Right lobe of liver (tissue), 6 donors: ENCODE measurements around the gene SPIN1. TPM values are rescaled to one million over a fixed set of nuclear protein-coding genes. Genes with fewer than 3 reads are reported as not detected.
"Not testable (repeated sequence)": the region's sequence is repeated elsewhere in the genome, so short reads cannot be mapped to it uniquely, and the experiment has no call there.

Experiments used
- ATAC-seq, 4 donors: fragments of 200-7000 bp; cut with Tn5 transposase; one replicate each; pipeline ENCODE4 v1.9.1; 2020; ENCODE audit warnings: mild to moderate bottlenecking in 4 of 4, moderate library complexity in 4 of 4
- DNase-seq, 3 donors: peaks; one replicate each; pipeline ENCODE4 v3.0.0-alpha.2; 2020
- H3K27ac ChIP-seq, 3 donors: fragments of 200-600 bp; one replicate each; pipeline ENCODE4 v1.8.0; 2022
- H3K27me3 ChIP-seq, 2 donors: fragments of 200-600 bp; one replicate each; pipeline ENCODE4 v1.8.0; 2022
- H3K36me3 ChIP-seq, 4 donors: fragments of 200-600 bp; sonication (generic) in 1 of 4; one replicate each; pipeline versions ENCODE4 v1.5.1 to v1.8.0; 2017 to 2022; ENCODE audit warnings: control low read depth in 1 of 4
- H3K4me1 ChIP-seq, 4 donors: fragments of 200-600 bp; sonication (generic) in 1 of 4; one replicate each; pipeline versions ENCODE4 v1.5.1 to v1.8.0; 2017 to 2022; ENCODE audit warnings: control low read depth in 1 of 4
- H3K4me3 ChIP-seq, 3 donors: fragments of 200-600 bp; one replicate each; pipeline ENCODE4 v1.8.0; 2022
- H3K9me3 ChIP-seq, 4 donors: fragments of 200-600 bp; sonication (generic) in 1 of 4; one replicate each; pipeline versions ENCODE4 v1.5.1 to v1.8.0; 2017 to 2022; ENCODE audit warnings: control low read depth in 1 of 4
- POLR2A ChIP-seq: fragments of 450-650 bp; IDR thresholded peaks from one replicate; pipeline ENCODE4 v1.6.1; 2017; ENCODE audit warnings: antibody characterized with exemption, mild to moderate bottlenecking
- WGBS: methylation state at CpG from one replicate; pipeline ENCODE4 v1.1.6; 2018; ENCODE audit warnings: low coverage, low lambda C conversion rate; ENCODE audit not compliant: insufficient coverage; ENCODE audit errors: missing lambda C conversion rate; 5-methylcytosine and 5-hydroxymethylcytosine counted together
- intact Hi-C, 2 donors: fragments of 100-400 bp; cut with DNase I; formaldehyde crosslinking; loops; one replicate each; pipeline versions ENCODE4 v1.11.2 to v1.14.1; 2022
- total RNA-seq, 6 experiments: library from RNA; depleted of rRNA in 2 of 6; stranded (reverse); fragments of >200 nt in 2 of 6; fragmentation: NEBNext Ultra II Directional in 3 of 6; extraction: Animal tissue kit (Norgen Biotek cat#: 25700) in 3 of 6; gene quantifications; one replicate each; pipeline versions ENCODE4 v1.1.0 to v1.2.4, GENCODE V29; 2016 to 2023
- TF ChIP-seq, protein P1 (sequence below), 4 donors: fragments of 200-600 bp in 3 of 4; fragments of 450-650 bp in 1 of 4; IDR thresholded peaks; one replicate each; pipeline versions ENCODE4 v1.5.1 to v1.8.0; 2016 to 2022; ENCODE audit warnings: antibody characterized with exemption in 4 of 4, mild to moderate bottlenecking in 2 of 4
- donor health status: DM: no; HTN: yes; CAD: no.
- donor health status: DM: no; HTN: no; CAD: no.
- donor health status: DM: no; HTN: no; CAD: no.
- donor health status: DM: no; HTN: yes; CAD: no.
- donor health status: DM: no; HTN: yes; CAD: no.

Gene SPIN1
- total RNA-seq, 6 experiments from 2014 or later = 15.7 to 21.2 (median 18.7) TPM

- TF ChIP-seq POLR2A = no peak
- TF ChIP-seq, protein P1, sequence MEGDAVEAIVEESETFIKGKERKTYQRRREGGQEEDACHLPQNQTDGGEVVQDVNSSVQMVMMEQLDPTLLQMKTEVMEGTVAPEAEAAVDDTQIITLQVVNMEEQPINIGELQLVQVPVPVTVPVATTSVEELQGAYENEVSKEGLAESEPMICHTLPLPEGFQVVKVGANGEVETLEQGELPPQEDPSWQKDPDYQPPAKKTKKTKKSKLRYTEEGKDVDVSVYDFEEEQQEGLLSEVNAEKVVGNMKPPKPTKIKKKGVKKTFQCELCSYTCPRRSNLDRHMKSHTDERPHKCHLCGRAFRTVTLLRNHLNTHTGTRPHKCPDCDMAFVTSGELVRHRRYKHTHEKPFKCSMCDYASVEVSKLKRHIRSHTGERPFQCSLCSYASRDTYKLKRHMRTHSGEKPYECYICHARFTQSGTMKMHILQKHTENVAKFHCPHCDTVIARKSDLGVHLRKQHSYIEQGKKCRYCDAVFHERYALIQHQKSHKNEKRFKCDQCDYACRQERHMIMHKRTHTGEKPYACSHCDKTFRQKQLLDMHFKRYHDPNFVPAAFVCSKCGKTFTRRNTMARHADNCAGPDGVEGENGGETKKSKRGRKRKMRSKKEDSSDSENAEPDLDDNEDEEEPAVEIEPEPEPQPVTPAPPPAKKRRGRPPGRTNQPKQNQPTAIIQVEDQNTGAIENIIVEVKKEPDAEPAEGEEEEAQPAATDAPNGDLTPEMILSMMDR (IDR thresholded peaks at IDR 0.05) = no peak
- DNase-seq (no peak), ATAC-seq (no peak)
- Histone ChIP-seq H3K4me3 (no peak overlapping the region), H3K27me3 (no peaks in the 10 kb centered on the region), H3K9me3 (no peaks in the 10 kb centered on the region), H3K4me1 (no peaks in the 10 kb centered on the region), H3K27ac (no peak overlapping the region), H3K36me3 (no peaks in the 10 kb centered on the region)
- WGBS = 52% methylated on average over 2 of the region's 2 CpGs
- intact Hi-C loops = no loop called here
Measured at GRCh38 chr9:88355166-88355565, 33.1 kb upstream of the SPIN1 start.

DNA sequence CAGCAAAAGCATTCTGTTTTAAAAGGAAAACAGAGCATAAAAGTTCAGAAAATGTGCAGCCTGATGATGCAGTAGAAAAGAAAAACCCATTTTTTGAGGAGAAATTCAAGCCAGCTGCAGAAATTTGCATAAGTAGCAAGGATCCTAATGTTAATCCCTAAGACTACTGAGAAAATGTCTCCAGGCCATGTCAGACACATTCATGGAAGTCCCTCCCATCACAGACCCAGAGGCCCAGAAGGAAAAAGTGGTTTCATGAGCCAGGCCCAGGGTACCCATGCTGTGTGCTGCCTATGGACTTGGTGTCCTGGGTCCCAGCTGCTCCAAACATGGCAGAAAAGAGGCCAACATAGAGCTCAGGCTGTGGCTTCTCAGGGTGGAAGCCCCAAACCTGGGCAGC lies 31.0 kb upstream of the SPIN1 start:
- H3K4me1 ChIP-seq, H3K27me3 ChIP-seq, H3K4me3 ChIP-seq, intact Hi-C loops, DNase-seq, ATAC-seq, H3K9me3 ChIP-seq, H3K36me3 ChIP-seq, H3K27ac ChIP-seq: not testable (repeated sequence)

DNA sequence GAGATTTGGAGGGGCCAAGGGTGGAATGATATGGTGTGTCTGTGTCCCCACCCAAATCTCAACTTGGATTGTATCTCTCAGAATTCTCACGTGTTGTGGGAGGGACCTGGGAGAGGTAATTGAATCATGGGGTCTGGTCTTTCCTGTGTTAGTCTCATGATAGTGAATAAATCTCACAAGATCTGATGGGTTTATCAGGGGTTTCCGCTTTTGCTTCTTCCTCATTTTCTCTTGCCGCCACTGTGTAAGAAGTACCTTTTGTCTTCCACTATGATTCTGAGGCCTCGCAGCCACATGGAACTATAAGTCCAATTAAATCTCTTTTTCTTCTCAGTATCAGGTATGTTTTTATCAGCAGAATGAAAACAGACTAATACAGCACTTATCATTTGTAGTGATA lies 29.5 kb upstream of the SPIN1 start:
- no peak overlapping the region for H3K4me3 ChIP-seq
- H3K36me3 ChIP-seq = no peaks in the 10 kb centered on the region
- no peak for DNase-seq
- H3K4me1 ChIP-seq = no peaks in the 10 kb centered on the region
- H3K27me3 ChIP-seq = no peaks in the 10 kb centered on the region
- 87% methylated on average over 4 of the region's 4 CpGs for WGBS
- TF ChIP-seq, protein P1 (IDR thresholded peaks at IDR 0.05) = no peak
- no peak for TF ChIP-seq POLR2A
- ATAC-seq = no peak
- intact Hi-C loops = no loop called here
- no peak overlapping the region for H3K27ac ChIP-seq
- no peaks in the 10 kb centered on the region for H3K9me3 ChIP-seq

DNA sequence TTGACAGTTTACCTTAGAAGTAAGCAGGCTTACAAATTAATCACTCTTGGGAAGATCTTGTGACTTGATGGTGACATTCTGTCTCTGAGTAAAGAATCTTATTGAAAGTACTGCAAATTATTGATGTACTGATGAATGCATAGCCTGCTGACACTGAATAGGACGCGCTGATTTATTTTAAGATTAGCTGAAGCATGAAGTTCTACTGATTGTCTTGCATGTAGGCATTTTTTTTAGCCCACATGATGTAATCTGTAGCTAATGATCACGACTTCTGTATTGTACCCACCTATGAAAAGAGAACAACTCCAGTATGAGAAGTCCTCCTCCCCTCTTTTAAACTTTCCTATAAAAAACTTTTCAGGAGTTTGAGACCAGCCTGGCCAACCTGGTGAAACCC lies 28.3 kb upstream of the SPIN1 start:
- Histone ChIP-seq H3K4me1 (no peaks in the 10 kb centered on the region), H3K27ac (no peak overlapping the region), H3K4me3 (no peak overlapping the region), H3K36me3 (no peaks in the 10 kb centered on the region), H3K9me3 (no peaks in the 10 kb centered on the region), H3K27me3 (no peaks in the 10 kb centered on the region)
- DNase-seq (no peak), ATAC-seq (no peak)
- 91% methylated on average over 3 of the region's 3 CpGs for WGBS
- intact Hi-C loops = no loop called here
- TF ChIP-seq, protein P1 (IDR thresholded peaks at IDR 0.05) = no peak
- no peak for TF ChIP-seq POLR2A

DNA sequence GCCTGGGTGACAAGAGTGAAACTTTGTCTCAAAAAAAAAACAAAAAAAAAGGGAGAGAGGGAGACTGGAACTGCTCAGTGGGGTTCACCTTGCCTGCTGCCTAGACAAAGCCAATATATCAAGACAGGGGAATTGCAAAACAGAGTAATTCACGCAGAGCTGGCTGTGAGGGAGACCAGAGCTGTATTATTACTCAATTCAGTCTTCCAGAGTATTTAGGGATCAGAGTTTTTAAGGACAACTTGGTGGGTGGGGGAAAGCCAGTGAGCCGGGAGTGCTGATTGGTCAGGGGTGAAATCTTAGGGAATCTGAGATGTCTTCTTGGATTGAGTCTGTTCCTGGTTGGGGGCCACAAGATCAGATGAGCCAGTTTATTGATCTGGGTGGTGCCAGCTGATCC lies 25.6 kb upstream of the SPIN1 start:
- Histone ChIP-seq H3K4me3 (no peak overlapping the region), H3K4me1 (no peaks in the 10 kb centered on the region), H3K36me3 (no peaks in the 10 kb centered on the region), H3K9me3 (no peaks in the 10 kb centered on the region), H3K27ac (no peak overlapping the region), H3K27me3 (no peaks in the 10 kb centered on the region)
- intact Hi-C loops = no loop called here
- DNase-seq = no peak
- 38% methylated on average over 1 of the region's 2 CpGs for WGBS
- no peak for ATAC-seq
- TF ChIP-seq, protein P1 (IDR thresholded peaks at IDR 0.05) = no peak
- TF ChIP-seq POLR2A = no peak
